GM19238 (cell line): Measurements from ENCODE around the gene RBM47.
"Not testable (repeated sequence)": the region's sequence is repeated elsewhere in the genome, so short reads cannot be mapped to it uniquely, and the experiment has no call there.

Experiments used
- DNase-seq: peaks from one replicate; pipeline ENCODE4 v3.0.0; 2011; ENCODE audit warnings: low spot score; ENCODE audit not compliant: insufficient read length

RBM47 gene

DNA sequence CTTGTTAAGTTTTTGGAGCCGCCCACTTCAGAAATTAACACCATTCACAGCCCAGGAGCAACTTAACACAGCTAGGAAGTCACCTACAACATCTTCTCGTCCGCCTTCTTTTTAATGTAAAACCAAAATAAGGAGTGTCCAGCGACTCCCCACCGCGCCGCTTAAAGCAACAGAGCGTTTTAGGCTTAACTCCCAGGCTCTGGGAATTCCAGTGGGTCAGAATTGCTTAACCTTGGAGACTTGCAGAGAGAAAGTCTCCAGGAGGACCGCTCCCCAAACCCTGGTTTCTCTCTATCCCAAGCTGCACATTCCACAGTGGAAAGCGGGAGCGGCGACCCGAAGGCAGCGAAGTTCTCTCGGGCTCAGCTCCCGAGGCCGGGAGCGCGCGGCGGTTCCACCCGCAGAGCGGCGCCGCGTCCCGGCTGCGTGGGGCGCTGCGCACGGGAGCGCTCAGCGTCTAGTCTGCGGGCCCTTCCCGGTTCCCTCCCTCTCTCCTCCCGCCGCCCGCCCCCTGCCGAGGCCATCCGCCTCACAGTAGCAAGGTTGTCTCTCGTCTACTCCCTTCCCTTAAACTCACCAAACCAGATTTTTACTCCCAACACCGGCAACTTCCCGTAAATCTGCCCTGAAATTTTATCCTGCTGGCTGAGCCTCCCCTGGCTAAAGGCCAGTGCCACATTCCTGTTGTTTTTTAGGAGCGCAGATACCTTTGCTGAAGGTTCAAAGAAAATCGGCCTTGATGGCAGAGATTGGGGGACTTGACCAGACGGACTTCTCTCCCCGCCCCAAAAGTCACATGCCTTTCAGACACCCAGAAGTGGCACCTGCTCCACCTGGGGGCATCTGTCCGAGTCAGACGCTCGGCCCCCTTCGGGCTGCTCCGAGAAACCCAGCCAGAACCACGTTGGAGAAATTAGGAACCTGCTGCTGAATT lies at the start of gene RBM47:
RBM47 (minus strand) TSS at position 464 of the 934 bp plus-strand sequence. CDS start 190,971 bp downstream, outside the sequence.
- DNase-seq, result peak; percentile 21

DNA sequence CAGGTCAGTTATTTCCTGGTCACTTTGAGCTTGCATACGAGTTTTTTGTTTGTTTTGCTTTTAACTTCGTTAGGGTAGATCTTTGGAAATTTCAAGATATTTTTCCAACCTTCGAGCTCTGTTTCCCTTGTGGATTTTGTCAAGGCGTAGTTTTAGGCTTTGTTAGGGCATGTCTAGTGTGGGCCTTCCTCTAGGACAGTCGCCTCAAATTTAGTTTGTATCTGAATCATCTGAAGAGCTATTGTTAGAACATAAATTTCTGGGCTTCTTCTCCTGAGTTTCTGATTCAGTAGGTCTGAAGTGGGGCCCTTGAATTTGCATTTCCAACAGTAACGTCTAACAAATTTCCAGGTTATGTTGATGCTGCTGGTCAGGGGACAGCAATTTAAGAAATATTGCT lies 48.8 kb upstream of the RBM47 start:
- DNase-seq, result no peak

DNA sequence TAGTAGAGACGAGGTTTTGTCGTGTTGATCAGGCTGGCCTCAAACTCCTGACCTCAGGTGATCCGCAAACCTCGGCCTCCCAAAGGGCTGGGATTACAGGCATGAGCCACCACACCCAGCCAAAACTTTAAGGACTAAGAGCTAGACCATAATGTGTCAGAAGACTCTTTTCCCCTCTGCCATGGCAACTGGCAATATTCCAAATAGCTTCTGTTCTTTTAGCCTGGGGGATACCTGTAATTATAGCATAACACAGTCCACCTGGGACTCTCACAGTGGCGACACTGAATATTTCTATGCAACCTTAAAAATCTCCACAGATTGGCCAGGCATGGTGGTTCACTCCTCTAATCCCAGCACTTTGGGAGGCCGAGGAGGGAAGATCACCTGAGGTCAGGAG lies 45.5 kb upstream of the RBM47 start:
- no peak for DNase-seq

DNA sequence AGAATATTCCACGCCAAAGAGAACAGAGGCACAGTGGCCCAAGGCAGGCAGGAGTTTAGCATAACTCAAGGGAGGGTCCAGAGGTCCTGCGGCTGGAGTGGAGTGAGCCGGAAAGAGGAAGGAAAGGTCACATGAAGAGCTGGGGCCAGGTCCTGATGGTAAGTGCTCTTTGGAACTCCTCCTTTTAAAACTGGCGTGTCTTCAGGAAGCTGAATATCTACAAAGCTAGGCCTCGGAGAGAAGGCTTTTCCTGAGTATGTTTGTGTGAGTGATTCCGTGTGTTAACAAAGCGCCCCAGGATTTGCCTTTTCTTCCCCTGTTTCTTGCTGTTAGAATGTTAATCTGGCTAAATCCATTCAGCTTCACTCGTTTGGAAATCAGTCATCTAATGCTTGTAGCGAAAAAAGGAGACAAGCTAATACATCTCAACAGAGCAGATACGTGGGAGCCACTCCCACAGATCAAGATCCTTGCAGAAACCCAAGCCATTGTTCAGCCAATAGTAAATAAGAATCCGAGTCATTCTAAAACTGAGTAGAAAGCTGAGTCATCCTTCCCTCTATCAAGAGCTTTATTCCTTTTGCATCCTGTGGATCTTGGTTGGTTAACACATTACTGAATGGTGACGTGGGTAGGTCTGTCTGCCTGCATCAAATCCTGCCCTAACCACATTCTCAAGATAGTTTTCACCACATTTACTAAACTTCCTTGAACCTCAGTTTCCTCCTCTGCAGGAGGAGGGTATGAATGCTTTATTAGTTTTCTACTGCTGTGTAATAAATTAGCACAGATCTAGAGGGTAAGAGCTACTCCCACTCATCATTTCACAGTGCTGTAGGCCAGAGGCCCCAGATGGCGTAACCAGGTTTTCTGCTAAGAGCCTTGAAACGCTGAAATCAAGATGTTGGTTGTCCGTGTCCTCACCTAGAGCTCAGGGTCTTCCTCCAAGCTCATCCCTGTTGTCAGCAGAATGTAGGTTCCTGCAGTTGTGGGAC lies 43.2 kb upstream of the RBM47 start:
- peak; percentile 33 for DNase-seq

DNA sequence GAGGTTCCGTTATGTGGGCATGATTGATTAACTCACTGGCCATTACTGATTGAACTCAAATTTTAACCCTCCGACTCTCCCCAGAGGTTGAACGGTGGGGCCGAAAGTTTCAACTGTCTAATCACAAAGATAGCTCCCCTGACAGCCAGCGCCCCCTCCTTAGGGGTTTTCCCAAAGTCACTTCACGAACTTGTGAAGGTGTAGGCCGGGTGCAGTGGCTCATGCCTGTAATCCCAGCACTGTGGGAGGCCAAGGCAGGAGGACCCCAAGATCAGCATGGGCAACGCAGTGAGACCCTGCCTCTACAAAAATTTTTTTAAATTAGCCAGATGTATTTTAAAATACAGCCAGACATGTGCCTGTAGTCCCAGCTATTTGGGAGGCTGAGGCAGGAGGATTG lies 39.8 kb upstream of the RBM47 start:
- DNase-seq, result no peak

DNA sequence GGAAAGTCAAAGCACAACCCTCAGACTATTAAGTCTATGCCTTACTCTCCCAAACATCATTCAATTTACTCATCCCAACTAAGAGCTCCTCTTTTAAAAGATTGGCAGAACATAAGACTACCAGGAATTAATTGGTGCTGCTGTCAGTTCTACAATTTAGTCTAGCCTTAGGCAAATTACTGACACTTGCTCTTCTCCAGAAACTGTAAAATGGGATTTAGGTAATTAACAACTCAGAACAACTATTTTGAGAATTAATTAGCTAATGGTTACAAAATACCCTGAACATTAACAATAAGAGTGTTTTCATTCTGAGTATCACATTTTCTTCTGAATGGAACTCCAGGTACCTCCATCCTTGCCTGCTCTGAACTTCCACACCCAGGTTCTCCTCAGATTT lies 36.2 kb upstream of the RBM47 start:
- no peak for DNase-seq

DNA sequence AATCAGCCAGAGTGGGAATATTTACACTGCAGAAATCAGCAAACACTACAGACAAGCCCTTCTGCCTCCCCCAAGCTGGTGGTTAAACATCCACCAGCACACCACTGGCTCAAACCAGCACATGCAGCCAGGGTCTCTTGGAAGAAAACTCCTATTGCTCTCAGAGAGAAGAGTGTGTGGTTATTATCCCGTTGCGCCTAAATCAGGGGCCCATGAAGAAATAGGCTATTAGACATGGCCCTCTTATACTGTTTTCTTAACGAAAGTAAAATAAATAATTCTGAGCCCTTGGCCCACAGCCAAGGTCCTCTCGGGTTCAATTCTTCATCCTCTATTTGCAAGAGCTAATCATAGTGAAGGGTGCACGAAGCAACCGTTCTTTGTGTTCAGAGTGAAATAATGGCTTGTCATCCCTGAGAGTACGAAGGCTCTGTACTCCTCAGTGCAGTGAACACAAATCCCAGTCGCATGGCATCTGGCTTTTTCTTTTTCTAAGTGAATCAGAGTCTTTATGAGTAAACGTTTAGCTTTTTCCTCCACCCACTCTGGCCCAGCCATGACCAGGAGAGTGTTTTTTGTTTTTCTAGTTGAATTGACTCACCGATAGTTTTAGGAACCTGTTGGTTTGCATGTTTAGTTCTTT lies 33.4 kb upstream of the RBM47 start:
- no peak for DNase-seq

DNA sequence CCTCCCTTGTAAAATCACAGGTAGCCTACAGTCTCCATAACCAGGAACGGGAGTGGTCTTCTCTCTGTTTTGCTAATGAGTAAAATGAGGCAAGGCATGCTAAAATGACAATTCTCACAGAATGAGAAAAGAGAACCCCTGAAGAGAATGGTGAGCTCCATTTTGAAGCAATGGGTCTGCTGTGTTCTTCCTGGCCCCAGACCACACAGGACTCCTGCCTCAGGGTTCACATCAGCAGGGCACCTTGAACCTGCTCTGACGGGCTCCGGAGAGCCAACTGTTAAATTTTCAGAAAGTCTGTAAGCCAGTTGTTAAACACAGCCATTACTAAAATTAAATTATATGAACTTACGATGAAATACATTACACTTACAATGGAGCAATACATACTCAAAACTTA lies 32.1 kb upstream of the RBM47 start:
- no peak for DNase-seq

DNA sequence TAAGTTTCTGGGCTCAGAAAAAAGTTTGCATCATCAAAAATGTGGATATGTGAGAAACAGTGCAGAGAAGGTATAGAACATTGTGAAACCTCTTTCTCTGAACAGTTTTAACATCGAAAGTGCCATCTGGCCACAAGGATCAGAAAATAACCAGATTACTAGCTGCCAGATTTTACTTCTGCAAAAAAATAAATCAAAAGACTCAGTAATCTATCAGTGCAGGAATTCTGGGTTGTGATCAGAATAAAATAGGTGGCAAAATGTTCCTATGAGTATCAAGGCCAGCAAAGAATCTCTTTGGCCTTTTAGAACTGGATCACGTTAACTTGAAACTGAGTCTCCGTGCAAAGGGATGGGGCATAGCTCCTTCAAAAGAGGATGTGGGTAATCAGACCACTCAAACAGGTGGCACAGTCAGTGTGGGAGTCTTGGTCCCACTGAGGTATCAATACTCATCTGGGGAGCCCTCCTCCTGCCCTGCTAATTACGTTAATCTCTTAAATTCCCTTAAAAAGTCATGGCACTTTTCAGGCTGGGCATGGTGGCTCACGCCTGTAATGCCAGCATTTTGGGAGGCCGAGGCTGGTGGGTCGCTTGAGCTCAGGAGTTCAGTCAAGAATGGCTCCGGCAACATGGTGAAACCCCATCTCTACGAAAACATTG lies 26.7 kb upstream of the RBM47 start:
- peak; percentile 38 for DNase-seq

DNA sequence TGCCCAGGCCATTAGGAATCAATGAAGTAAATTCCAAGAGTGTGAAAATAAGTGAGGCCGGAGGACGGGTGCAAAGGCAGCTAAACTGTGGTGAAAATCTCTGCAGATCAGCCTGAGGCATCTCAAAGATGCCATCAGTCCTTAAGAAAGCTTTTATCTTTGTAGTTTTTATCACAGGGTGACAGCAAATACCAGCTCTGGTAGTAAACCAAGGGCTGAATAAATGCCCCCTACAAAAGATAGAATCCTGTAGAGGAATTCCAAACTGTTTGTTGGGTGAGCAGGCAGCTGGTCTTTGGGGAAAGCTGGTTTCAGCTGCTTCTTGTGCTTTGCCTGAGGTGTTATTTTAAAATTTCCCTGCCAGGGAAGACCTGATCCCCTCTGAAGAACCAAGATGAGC lies 21.6 kb upstream of the RBM47 start:
- no peak for DNase-seq

DNA sequence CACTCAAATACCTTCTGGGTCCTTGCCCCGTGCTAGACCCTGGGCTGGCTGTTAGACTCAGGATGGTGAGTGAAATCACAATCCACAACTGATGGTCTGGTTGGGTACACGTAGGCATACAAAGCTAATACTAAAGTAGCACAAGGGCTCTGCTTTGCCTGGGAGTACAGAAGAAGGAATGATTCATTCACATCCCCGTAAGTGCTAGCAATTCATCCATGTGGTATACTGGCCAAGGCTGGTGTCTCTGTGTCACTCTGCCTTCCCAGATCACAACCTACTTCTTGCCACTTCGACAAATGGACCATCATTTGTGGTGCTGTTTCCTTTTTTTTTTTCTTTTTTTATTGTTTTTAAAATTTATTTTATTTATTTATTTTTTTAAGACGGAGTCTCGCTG lies 19.7 kb upstream of the RBM47 start:
- no peak for DNase-seq

DNA sequence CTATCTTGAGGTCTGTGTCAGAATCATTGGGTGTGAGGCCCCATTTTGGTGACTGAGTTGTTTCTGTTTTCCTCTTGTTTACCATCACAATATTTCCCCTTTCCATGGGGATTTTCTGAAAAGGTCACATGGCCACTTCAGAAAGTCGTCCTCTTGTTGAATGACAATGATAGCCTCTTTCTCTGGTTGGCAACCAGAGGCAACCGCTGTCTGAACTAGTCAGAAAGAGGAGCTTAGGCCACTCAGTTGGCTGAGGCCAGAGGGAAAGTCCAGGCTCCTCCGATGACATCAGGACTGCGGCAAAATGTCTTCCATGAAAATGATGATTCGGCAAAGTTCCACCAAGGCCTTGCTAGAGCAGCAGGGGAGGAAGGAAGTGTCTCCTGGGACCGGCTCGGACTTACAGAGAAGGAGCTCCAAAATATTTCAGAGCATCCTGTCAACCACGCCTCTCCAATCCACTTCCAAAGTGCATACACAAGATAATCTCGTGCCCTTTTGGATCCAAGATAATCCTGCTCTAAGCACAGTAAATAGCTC lies 19.1 kb upstream of the RBM47 start:
- DNase-seq, result no peak

DNA sequence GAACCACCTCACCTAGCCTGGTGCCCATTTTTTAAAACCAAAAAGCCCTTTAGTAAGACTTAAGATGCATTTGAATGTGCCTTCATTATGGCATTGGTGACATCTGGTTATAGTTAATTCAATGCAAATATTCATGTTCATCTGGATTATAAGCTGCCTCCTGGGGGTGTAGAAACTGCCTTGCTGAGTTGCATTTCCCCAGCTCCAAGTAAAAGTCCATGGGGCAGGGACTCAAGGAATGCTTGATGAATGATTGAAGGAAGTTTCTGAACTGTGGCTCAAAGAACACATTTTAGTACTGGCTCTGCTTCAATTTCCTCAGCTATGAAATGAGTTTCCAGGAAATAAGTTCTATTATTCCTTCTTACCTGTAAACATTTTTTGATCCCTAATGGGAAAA lies 18.5 kb upstream of the RBM47 start:
- no peak for DNase-seq

DNA sequence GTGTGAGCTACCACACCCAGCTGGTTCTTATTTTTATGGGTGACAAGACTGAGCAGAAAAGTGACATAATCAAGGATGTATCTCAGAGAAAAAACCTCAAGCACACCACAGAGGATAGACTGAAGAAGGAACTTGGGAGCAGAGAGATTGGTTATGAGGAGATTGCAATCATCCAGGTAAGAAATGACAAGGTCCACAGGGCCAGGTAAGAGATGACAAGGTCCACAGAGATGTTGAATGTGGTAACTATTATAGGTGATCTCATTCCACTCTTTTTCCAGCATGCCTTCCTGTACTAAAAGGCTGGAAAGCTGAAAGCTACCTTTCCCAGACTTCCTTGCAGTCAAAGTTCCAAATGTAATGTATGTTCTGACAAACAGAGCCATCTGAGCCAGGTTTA lies 15.9 kb upstream of the RBM47 start:
- DNase-seq, result no peak

DNA sequence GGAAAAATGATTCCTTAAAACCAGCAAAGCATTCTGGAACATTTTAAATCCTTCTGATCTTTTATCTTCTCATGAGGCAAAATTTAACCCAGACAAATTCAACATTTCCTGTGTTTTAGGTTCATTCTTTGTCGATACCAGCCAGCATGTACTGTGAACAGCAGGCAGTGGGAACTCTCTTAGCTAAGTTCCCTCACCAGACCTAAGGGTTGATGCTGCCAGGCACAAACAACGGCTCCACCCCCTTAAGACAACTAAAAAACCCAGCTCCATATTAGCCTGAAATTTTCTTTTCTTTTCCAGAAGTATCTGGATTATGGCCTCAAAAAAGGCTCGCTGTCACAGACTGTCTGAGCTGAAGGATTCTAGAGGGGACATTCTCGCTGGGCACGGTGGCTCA lies 2.4 kb upstream of the RBM47 start:
- DNase-seq, result no peak

DNA sequence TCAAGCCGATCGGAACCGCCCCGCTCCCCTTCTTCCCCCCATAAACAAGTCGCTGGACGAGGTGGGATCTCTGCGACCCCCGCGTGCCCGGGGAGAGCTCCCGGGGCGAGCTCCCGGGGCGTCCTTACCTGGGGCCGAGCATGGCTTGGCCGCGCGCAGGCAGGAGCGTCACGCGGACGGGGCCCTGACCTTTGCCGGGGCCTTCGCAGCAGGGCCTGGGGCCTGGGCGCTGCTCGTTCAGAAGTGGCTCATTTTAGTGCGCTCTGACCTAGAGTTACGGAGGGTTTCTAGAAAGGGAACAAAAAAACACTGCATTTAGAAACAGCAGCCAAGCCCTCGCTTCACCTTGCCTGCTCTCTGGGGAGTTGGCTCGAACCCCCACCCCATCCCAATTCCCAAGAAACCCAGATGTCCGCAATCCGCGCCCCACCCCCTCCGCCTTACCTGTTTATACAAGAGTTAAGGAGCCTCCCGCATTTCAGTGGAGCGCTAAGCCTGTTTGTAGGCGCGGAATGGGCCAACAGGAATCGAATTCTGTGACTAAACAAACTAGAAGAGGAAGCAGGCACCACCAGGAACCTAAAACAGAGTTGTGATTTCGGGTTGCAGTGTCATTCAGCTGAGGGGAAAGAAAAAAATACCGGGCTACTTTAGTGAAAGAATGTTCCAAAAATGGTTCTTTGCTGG lies 814 bp upstream of the RBM47 start:
- peak; percentile 42 for DNase-seq

DNA sequence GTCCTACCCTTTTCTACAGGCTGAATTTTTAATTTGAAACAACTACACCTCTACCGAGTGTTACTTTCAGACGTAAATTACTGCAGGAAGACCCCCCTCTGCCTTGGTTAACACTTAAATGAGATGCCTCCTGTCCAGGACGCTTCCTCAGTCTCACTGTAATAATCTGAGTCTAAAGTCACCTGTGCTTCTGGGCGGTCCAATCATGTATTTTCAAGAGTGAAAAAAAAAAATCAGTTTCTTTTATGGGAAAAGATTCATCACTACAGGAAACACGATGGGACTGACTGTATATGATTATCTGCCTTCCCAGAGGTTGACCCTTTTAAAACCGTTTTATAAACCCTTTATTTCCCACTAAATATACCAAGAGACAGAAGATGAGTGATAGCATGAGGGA lies 776 bp downstream of the RBM47 start:
- no peak for DNase-seq

DNA sequence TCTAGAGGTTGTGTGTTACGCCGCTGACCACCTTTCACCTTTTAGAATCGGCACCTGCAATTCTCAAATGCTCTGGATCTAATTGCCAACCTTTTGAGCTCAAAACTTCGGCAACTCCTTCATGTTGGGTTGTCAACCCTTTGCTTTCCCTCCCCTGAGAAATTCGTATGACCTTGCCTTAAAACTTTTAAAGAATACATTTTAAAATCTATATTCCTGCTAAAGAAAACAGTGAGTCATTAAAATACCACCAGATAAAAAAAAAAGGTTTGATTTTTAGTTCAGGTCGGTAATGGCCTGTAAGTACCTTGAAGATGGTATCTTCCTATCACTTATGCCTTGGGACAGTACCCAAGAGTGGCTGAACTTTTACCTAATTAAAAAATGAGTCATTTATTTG lies 1.3 kb downstream of the RBM47 start:
- DNase-seq, result not testable (repeated sequence)

DNA sequence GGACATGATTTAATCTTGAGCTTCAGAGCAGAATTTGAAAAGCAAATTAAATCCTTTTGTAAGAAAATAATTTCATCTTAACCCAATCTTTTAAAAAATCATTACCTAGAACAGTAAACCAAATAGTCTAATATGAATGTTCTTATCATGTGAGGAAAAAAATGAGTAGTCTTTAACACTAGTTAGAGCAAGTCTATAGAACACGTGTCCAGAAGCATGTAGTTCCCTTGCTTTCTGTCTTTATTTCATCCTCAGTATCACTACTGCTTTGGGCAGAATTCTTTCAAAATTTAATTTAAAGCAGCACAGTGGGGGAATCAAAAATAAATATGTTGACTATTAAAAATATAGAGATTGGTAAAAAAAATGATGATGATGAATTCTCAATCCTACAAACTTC lies 2.1 kb downstream of the RBM47 start:
- no peak for DNase-seq
